Measurements from ENCODE around the gene RPTOR.

The RPTOR gene

GRCh38 chr17:80639658-80640057, 95.0 kb downstream of the RPTOR start:
- no peak overlapping the region for H3K4me3 ChIP-seq (ENCODE audit: low read depth, low read length)
- no peak for DNase-seq (ENCODE audit: low read depth)
- no peak for TF ChIP-seq CTCF (IDR thresholded peaks at IDR 0.05; ENCODE audit: control insufficient read depth, extremely low read depth, insufficient read depth)

GRCh38 chr17:80640366-80641084, 95.9 kb downstream of the RPTOR start:
- H3K4me3 ChIP-seq (ENCODE audit: low read depth, low read length), result no peak overlapping the region
- TF ChIP-seq CTCF (IDR thresholded peaks at IDR 0.05; ENCODE audit: control insufficient read depth, extremely low read depth, insufficient read depth), result no peak
- DNase-seq (ENCODE audit: low read depth), result no peak

GRCh38 chr17:80643326-80644099, 98.9 kb downstream of the RPTOR start:
- TF ChIP-seq CTCF (IDR thresholded peaks at IDR 0.05; ENCODE audit: control insufficient read depth, extremely low read depth, insufficient read depth), result no peak
- no peak overlapping the region for H3K4me3 ChIP-seq (ENCODE audit: low read depth, low read length)
- DNase-seq (ENCODE audit: low read depth), result no peak

- no peak for TF ChIP-seq CTCF (IDR thresholded peaks at IDR 0.05; ENCODE audit: control insufficient read depth, extremely low read depth, insufficient read depth)
- no peak overlapping the region for H3K4me3 ChIP-seq (ENCODE audit: low read depth, low read length)
- no peak for DNase-seq (ENCODE audit: low read depth)
These were observed 99.9 kb downstream of the RPTOR start for GRCh38 chr17:80644536-80644935.

- DNase-seq (ENCODE audit: low read depth), result no peak
- no peak for TF ChIP-seq CTCF (IDR thresholded peaks at IDR 0.05; ENCODE audit: control insufficient read depth, extremely low read depth, insufficient read depth)
These were observed 101.2 kb downstream of the RPTOR start for GRCh38 chr17:80645706-80646325.

GRCh38 chr17:80646328-80646727, 101.7 kb downstream of the RPTOR start:
- TF ChIP-seq CTCF (IDR thresholded peaks at IDR 0.05; ENCODE audit: control insufficient read depth, extremely low read depth, insufficient read depth), result no peak
- no peak for DNase-seq (ENCODE audit: low read depth)
- no peak overlapping the region for H3K4me3 ChIP-seq (ENCODE audit: low read depth, low read length)

More at GRCh38 chr17:80645706-80646325, 101.2 kb downstream of the RPTOR start:
- H3K4me3 ChIP-seq (ENCODE audit: low read depth, low read length), result no peak overlapping the region

All from LNCaP clone FGC (cell line).